ENCODE measurements around the gene FRS2.

The FRS2 gene

GRCh38 chr12:69466867-69467266 lies 3.3 kb upstream of the FRS2 start:
- DNase-seq: no peak

DNA sequence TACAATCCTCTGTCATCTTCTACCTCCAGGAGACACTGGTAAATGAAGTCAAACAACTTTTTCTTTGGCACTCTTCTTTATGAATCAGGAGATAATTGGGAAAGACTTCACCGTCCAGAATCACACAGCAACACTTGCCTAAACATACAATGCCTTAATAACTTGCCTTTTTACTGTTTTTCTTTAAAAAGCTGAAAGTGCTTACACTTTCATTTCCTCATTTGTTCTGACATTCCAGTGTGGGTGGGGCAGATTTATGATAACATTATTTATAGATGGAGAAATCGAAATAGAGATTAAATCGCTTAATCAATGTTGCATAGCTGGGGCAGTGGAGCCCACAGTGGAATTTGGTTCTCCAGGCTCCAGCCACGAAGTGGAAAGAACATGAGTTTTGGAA lies 2.8 kb upstream of the FRS2 start:
- DNase-seq: no peak

- no peak for DNase-seq
These were observed 1.8 kb upstream of the FRS2 start for GRCh38 chr12:69468237-69469026.

GRCh38 chr12:69469854-69470188 lies 367 bp upstream of the FRS2 start:
- DNase-seq: no peak

GRCh38 chr12:69471076-69471430 lies 865 bp downstream of the FRS2 start:
- DNase-seq: no peak

DNA sequence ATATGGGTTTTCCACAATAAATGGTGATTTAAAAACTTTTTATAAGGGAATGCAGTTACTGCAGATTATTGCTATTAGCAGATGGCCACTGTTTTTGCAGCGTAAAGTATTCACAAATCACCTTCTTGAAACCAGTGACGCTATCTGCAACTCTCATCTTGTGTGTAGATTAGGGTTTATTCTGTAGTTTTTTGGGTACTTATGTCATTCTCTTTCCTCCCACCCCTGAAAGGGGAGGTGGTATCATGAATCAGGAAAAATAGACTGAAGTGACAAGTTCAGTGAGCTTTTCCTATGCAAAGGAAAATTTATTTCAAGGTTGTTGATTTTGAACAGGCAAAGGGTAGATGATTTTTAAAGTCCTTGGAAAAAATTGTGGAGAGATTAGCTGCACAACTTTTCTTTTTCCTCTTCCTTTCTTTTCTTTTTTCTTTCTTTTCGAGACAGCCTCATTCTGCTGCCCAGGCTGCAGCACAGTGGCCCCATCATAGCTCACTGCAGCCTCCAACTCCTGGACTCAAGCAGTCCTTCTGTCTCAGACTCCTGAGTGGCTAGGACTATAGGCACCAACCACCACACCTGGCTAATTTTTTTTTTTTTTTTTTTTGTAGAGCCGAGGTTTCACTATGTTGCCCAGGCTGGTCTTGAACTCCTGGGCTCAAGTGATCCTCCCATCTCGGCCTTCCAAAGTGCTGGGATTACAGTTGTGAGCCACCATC lies 1.6 kb downstream of the FRS2 start:
- no peak for DNase-seq

DNA sequence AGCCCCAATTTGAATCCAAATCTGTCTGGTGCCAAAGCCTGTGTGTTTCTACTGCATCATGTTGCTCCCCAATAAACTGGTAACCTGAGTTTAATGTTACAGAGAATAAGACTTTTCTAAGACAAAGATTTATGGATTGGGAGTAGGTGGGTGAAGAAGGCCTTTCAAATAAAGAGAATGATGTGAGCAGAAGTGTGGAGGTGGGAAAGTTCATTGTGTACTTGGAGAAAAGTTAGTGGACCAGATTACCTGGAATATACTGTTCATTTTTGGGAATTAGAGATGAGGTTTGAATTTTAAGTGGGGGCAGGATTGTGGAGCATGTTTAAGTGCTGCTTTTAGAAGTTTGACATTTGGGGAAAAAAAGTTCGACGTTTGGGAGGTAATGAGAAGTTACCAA lies 3.1 kb downstream of the FRS2 start:
- DNase-seq: no peak

DNA sequence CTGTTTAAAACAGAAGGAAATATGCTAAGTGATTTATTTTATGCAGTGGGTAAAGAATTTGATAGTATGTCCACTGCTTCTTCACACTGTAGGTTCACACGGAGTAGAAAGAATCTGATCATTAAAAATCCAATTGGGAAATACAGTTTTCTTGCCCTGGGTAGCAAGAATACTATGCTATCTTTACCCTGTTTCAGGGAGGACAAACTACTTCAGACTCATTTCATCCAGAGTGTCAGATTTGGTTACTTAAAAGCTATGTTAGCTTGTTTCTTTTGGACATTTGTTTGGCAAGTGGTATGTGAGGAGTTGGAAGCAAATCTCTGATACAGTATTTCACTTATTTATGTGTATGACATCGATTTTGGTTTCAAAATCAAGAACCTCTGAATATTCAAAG lies 4.3 kb downstream of the FRS2 start:
- no peak for DNase-seq

DNA sequence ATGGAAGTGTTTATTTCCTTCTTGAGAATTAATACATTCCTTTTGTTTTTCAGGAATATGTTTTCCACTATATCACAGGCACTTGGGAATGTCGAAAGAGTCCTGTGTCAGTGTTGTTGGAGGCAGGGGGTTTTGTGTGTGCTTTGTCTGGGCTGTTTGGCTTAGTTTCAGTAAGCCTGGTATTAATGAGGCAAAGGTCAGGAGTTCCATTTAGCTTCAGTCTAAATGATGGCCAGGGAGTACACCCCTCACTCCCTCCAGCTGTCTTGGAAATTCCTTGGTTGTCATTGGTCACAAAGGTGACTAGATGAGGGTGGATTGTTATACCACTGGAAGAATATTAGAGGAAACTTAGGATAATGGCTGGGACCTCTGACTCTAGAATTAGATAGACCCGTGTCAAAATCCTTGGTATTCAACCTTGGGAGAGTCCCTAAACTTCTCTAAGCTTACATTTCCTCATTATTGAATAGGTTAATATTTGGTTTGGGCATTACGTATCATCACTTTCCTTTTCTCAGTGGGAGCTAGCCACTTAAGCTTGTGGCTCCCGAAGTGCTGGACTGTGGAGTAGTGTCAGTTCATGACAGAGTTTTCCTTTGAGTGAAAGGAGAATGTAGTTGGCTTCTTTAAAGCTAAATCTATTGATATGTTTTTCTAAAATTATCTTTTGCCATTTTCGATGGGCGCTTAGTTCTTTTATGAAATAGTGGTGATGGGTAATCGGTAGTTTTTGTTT lies 5.2 kb downstream of the FRS2 start:
- DNase-seq: no peak

- no peak for DNase-seq
These were observed 6.3 kb downstream of the FRS2 start for GRCh38 chr12:69476276-69477017.

DNA sequence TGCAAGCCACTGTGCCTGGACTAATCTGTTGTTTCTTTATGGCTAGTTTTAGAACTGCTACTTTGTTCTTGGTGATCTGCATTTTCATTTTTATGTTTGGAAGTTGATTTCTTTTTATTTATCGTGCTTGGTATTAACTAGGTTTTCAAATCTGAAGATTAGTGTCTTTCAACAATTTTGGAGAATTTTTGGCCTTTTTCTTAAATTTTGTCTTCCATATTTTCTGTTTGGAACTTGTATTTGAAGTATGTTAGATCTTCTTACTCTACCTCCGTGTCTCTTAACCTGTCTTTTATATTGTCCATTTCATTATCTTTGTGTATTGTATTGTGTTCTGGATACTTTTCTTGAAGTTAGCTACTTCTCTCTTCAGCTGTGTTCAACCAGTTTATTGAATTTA lies 9.5 kb downstream of the FRS2 start:
- DNase-seq: no peak

DNA sequence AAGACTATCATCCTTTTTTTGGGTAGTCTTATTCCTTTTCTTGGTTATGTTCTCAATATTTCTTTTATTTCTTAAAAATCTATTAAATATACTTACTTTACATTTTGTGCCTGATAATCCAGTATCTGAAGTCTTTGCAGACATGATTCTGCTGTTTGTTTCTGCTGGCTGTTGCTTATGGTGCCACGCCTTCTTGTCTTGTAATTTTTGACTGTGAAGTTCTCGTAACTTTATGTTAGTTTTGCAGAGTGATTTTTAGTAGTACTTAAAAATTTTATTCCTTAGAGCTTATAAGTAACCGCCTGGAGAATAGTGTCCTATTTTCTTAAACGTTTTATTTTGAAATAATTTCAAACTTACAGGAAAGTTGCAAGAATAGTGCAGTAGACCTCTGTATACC lies 10.5 kb downstream of the FRS2 start:
- DNase-seq: no peak

DNA sequence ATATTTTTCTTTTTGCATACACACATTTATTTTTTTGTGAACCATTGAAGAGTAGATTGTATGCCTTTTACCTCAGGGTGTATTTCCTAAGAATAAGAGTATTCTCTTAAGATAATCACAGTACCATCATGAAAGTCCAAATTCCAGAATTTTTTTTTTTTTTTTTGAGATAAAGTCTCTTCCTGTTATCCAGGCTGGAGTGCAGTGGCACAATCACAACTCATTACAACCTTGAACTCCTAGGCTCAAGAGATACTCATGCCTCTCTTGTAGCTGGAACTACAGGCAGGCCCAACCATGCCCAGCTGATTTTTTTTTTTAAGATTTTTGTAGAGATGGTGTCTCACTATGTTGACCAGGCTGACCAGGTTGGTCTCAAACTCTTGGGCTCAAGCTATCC lies 10.9 kb downstream of the FRS2 start:
- DNase-seq: no peak

DNA sequence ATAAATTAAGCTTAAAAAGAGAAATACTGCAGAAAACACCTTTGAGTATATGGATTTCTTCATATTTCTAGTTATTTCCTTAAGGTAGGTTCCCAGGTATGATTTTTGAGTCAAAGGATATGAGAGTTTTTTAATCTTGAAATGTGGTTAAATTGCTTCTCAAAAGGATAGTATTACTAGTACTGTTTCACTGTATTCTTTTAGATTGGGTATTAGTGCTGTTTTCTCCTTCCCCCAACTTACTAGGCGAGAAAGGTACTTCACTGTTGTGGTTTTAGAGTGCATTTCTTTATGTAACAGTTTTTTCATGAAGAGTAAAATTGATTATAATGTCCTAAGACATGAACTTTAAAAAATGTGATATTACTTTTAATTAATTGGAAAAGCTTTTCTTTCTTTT lies 13.5 kb downstream of the FRS2 start:
- DNase-seq: no peak

GRCh38 chr12:69484428-69484827 lies 14.2 kb downstream of the FRS2 start:
- no peak for DNase-seq

DNA sequence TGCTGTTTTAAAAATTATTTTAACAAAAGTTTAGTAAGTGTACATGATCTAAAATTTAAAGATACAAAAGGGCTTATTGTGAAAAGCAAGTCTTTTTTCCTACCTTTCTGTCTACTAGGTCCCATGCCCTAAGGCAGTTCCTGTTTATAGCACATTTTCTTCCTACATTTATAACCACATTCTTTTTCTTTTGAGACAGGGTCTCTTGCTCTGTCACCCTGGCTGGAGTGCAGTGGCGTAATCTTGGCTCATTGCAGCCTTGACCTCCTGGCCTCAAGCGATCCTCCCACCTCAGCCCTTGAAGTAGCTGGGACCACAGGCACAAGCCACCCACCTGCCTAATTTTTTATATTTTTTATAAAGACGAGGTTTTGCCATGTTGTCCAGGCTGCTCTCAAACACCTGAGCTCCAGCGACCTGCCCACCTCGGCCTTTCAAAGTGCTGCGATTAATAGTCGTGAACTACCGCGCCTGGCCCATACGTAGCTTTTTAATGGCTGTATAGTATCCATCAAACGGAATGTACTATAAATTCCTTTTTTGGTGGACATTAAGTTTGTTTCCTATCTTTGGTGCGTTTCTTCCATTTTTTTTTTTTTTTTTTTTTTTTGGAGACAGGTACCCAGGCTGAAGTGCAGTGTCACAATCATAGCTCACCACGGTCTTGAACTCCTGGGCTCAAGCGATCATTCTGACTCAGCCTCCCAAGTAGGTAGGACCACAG lies 20.9 kb downstream of the FRS2 start:
- DNase-seq: no peak

GRCh38 chr12:69492739-69493138 lies 22.6 kb downstream of the FRS2 start:
- no peak for DNase-seq

GRCh38 chr12:69495071-69495470 lies 24.9 kb downstream of the FRS2 start:
- DNase-seq: no peak

GRCh38 chr12:69497308-69498026 lies 27.3 kb downstream of the FRS2 start:
- no peak for DNase-seq

GRCh38 chr12:69500631-69501030 lies 30.4 kb downstream of the FRS2 start:
- DNase-seq: no peak

- no peak for DNase-seq
These were observed 31.1 kb downstream of the FRS2 start for GRCh38 chr12:69501154-69501895.
